DND-41 (cell line): ENCODE results near the gene DLG1.

Experiments used
- EZH2 ChIP-seq: IDR thresholded peaks from 3 replicates; pipeline ENCODE4 v1.6.1; 2012; ENCODE audit warnings: borderline replicate concordance, low read depth, mild to moderate bottlenecking, moderate library complexity, low read length, inconsistent platforms; ENCODE audit not compliant: severe bottlenecking
- TF ChIP-seq, protein P1 (sequence below): IDR thresholded peaks from 2 replicates; pipeline ENCODE4 v1.5.1; 2012; ENCODE audit warnings: borderline replicate concordance, low read length, moderate library complexity, mild to moderate bottlenecking; ENCODE audit not compliant: poor library complexity, severe bottlenecking; ENCODE audit errors: extremely low read depth

DNA sequence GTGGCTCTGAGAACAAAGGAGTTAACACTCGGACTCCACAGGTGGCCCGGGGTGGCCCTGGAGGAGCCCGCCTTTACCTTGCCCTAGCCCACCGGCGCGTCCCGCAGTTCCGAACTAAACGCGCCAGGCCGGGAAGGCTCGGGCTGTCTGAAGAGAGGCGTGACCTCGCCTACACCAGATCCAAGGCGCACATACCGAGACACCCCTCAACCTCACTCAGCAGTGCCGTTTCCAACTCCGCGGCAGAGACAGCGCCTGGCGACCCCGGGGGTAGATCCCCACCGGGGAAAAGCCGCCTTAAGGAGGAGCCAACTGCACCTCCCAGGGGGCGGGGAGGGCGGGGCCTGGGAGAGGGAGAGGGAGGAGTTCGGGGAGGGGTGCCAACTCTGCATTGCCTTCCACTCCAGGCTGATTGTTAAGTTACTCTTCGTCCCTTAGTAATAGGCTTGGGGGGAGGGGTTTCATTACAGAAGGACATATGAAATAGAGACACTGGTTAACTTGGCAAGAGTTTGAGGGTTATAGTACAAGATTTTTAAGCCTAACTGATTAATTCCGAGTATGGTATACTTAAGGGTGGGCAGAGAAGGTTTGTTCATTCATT, at the start of gene DLG1:
- TF ChIP-seq, protein P1, sequence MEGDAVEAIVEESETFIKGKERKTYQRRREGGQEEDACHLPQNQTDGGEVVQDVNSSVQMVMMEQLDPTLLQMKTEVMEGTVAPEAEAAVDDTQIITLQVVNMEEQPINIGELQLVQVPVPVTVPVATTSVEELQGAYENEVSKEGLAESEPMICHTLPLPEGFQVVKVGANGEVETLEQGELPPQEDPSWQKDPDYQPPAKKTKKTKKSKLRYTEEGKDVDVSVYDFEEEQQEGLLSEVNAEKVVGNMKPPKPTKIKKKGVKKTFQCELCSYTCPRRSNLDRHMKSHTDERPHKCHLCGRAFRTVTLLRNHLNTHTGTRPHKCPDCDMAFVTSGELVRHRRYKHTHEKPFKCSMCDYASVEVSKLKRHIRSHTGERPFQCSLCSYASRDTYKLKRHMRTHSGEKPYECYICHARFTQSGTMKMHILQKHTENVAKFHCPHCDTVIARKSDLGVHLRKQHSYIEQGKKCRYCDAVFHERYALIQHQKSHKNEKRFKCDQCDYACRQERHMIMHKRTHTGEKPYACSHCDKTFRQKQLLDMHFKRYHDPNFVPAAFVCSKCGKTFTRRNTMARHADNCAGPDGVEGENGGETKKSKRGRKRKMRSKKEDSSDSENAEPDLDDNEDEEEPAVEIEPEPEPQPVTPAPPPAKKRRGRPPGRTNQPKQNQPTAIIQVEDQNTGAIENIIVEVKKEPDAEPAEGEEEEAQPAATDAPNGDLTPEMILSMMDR = no peak
- TF ChIP-seq EZH2 = no peak
